HG03460 (cell line): ENCODE data around the gene CLCF1.
A peak's percentile ranks its signal among the peaks of the same experiment; 100 is the strongest.
"Not testable (repeated sequence)": the region's sequence is repeated elsewhere in the genome, so short reads cannot be mapped to it uniquely, and the experiment has no call there.

ENCODE experiments used
- ATAC-seq: cut with Tn5 transposase; IDR thresholded peaks from one replicate; pipeline ENCODE4 v1.9.1; 2021; ENCODE audit not compliant: unreplicated experiment

CLCF1 gene

GRCh38 chr11:67409261-67409666 is 35.9 kb upstream of the CLCF1 start:
- peak; percentile 53 for ATAC-seq

- ATAC-seq, result peak; percentile 6
These were observed 35.2 kb upstream of the CLCF1 start for GRCh38 chr11:67408437-67409200.

GRCh38 chr11:67407688-67408163 is 34.3 kb upstream of the CLCF1 start:
- no peak for ATAC-seq

- ATAC-seq, result no peak
These were observed 33.7 kb upstream of the CLCF1 start for GRCh38 chr11:67406969-67407687.

GRCh38 chr11:67406420-67406968 is 33.1 kb upstream of the CLCF1 start:
- no peak for ATAC-seq

- no peak for ATAC-seq
These were observed 32.4 kb upstream of the CLCF1 start for GRCh38 chr11:67405688-67406339.

GRCh38 chr11:67405196-67405567 is 31.8 kb upstream of the CLCF1 start:
- no peak for ATAC-seq

GRCh38 chr11:67404515-67405195 is 31.3 kb upstream of the CLCF1 start:
- no peak for ATAC-seq

GRCh38 chr11:67403085-67403484 is 29.7 kb upstream of the CLCF1 start:
- not testable (repeated sequence) for ATAC-seq

GRCh38 chr11:67402192-67402839 is 28.9 kb upstream of the CLCF1 start:
- not testable (repeated sequence) for ATAC-seq

GRCh38 chr11:67401495-67402191 is 28.2 kb upstream of the CLCF1 start, which contains the start of gene PPP1CA:
Gene PPP1CA (minus strand): TSS chr11:67401858. CDS start chr11:67401782, 76 bp downstream.
- peak; percentile 51 for ATAC-seq

- ATAC-seq, result peak; percentile 17
These were observed 27.6 kb upstream of the CLCF1 start for GRCh38 chr11:67400942-67401494.

- ATAC-seq, result no peak
These were observed 27.0 kb upstream of the CLCF1 start for GRCh38 chr11:67400251-67400941.

- no peak for ATAC-seq
These were observed 25.5 kb upstream of the CLCF1 start for GRCh38 chr11:67398661-67399563.

- ATAC-seq, result no peak
These were observed 24.7 kb upstream of the CLCF1 start for GRCh38 chr11:67397986-67398660.

- ATAC-seq, result no peak
These were observed 24.1 kb upstream of the CLCF1 start for GRCh38 chr11:67397536-67397935.
